Activated naive CD8-positive, alpha-beta T cell (primary cell): ENCODE measurements around the gene ATXN7L1.

Source experiments
- H3K27ac Mint-ChIP-seq: one replicate; pipeline ENCODE4 v1.8.0; 2021; ENCODE audit warnings: mixed read lengths
- H3K27me3 Mint-ChIP-seq: one replicate; pipeline ENCODE4 v1.8.0; 2021; ENCODE audit warnings: mixed read lengths
- H3K36me3 Mint-ChIP-seq: one replicate; pipeline ENCODE4 v1.8.0; 2021; ENCODE audit warnings: mixed read lengths
- H3K4me1 Mint-ChIP-seq: one replicate; pipeline ENCODE4 v1.8.0; 2021; ENCODE audit warnings: low read depth, mixed read lengths
- H3K4me3 Mint-ChIP-seq: one replicate; pipeline ENCODE4 v1.8.0; 2021; ENCODE audit warnings: mild to moderate bottlenecking, mixed read lengths
- H3K9me3 Mint-ChIP-seq: one replicate; pipeline ENCODE4 v1.8.0; 2021; ENCODE audit warnings: low read depth, mixed read lengths

ATXN7L1 gene

GRCh38 chr7:105878746-105879605, 2.6 kb upstream of the ATXN7L1 start:
- H3K9me3 Mint-ChIP-seq, result no peaks in the 10 kb centered on the region
- peaks cover 61% of the 10 kb centered on the region for H3K4me1 Mint-ChIP-seq
- H3K27ac Mint-ChIP-seq, result no peak overlapping the region
- H3K27me3 Mint-ChIP-seq, result no peaks in the 10 kb centered on the region
- peak overlapping the region; percentile 88 for H3K4me3 Mint-ChIP-seq
- H3K36me3 Mint-ChIP-seq, result no peaks in the 10 kb centered on the region

GRCh38 chr7:105877736-105878135, 1.3 kb upstream of the ATXN7L1 start:
- H3K4me3 Mint-ChIP-seq, result peak overlapping the region; percentile 88
- H3K27me3 Mint-ChIP-seq, result no peaks in the 10 kb centered on the region
- no peaks in the 10 kb centered on the region for H3K36me3 Mint-ChIP-seq
- peak overlapping the region; percentile 35 for H3K27ac Mint-ChIP-seq
- H3K4me1 Mint-ChIP-seq, result peaks cover 61% of the 10 kb centered on the region
- H3K9me3 Mint-ChIP-seq, result no peaks in the 10 kb centered on the region

GRCh38 chr7:105876964-105877601, 684 bp upstream of the ATXN7L1 start:
- Mint-ChIP-seq H3K36me3 (peaks cover 5% of the 10 kb centered on the region), H3K27ac (peak overlapping the region; percentile 70), H3K4me1 (peaks cover 65% of the 10 kb centered on the region), H3K9me3 (no peaks in the 10 kb centered on the region), H3K27me3 (no peaks in the 10 kb centered on the region), H3K4me3 (peak overlapping the region; percentile 88)

GRCh38 chr7:105875505-105875904, 894 bp downstream of the ATXN7L1 start:
- H3K4me3 Mint-ChIP-seq, result peak overlapping the region; percentile 97
- no peaks in the 10 kb centered on the region for H3K9me3 Mint-ChIP-seq
- peaks cover 62% of the 10 kb centered on the region for H3K4me1 Mint-ChIP-seq
- H3K27me3 Mint-ChIP-seq, result no peaks in the 10 kb centered on the region
- H3K27ac Mint-ChIP-seq, result peak overlapping the region; percentile 88
- peaks cover 5% of the 10 kb centered on the region for H3K36me3 Mint-ChIP-seq

GRCh38 chr7:105874055-105874454, 2.3 kb downstream of the ATXN7L1 start:
- Mint-ChIP-seq H3K27me3 (no peaks in the 10 kb centered on the region), H3K9me3 (no peaks in the 10 kb centered on the region), H3K4me1 (peaks cover 50% of the 10 kb centered on the region), H3K4me3 (peak overlapping the region; percentile 20), H3K36me3 (peaks cover 9% of the 10 kb centered on the region), H3K27ac (no peak overlapping the region)

GRCh38 chr7:105872491-105872890, 3.9 kb downstream of the ATXN7L1 start:
- peaks cover 10% of the 10 kb centered on the region for H3K36me3 Mint-ChIP-seq
- H3K9me3 Mint-ChIP-seq, result no peaks in the 10 kb centered on the region
- no peaks in the 10 kb centered on the region for H3K27me3 Mint-ChIP-seq
- no peak overlapping the region for H3K4me3 Mint-ChIP-seq
- peaks cover 35% of the 10 kb centered on the region for H3K4me1 Mint-ChIP-seq
- H3K27ac Mint-ChIP-seq, result no peak overlapping the region

- Mint-ChIP-seq H3K27me3 (no peaks in the 10 kb centered on the region), H3K9me3 (no peaks in the 10 kb centered on the region), H3K4me1 (peaks cover 28% of the 10 kb centered on the region), H3K4me3 (no peak overlapping the region), H3K36me3 (peaks cover 11% of the 10 kb centered on the region), H3K27ac (no peak overlapping the region)
These were observed 5.3 kb downstream of the ATXN7L1 start for GRCh38 chr7:105871142-105871541.

- no peak overlapping the region for H3K4me3 Mint-ChIP-seq
- H3K9me3 Mint-ChIP-seq, result no peaks in the 10 kb centered on the region
- H3K36me3 Mint-ChIP-seq, result peaks cover 13% of the 10 kb centered on the region
- H3K27me3 Mint-ChIP-seq, result no peaks in the 10 kb centered on the region
- H3K4me1 Mint-ChIP-seq, result no peaks in the 10 kb centered on the region
- no peak overlapping the region for H3K27ac Mint-ChIP-seq
These were observed 10.1 kb downstream of the ATXN7L1 start for GRCh38 chr7:105866102-105866801.

- no peak overlapping the region for H3K27ac Mint-ChIP-seq
- H3K4me1 Mint-ChIP-seq, result peaks cover 6% of the 10 kb centered on the region
- no peak overlapping the region for H3K4me3 Mint-ChIP-seq
- peaks cover 8% of the 10 kb centered on the region for H3K36me3 Mint-ChIP-seq
- no peaks in the 10 kb centered on the region for H3K27me3 Mint-ChIP-seq
- H3K9me3 Mint-ChIP-seq, result no peaks in the 10 kb centered on the region
These were observed 12.5 kb downstream of the ATXN7L1 start for GRCh38 chr7:105863876-105864275.

- Mint-ChIP-seq H3K27me3 (no peaks in the 10 kb centered on the region), H3K27ac (no peak overlapping the region), H3K4me3 (no peak overlapping the region), H3K9me3 (no peaks in the 10 kb centered on the region), H3K4me1 (peaks cover 16% of the 10 kb centered on the region), H3K36me3 (peaks cover 8% of the 10 kb centered on the region)
These were observed 13.6 kb downstream of the ATXN7L1 start for GRCh38 chr7:105862770-105863169.

GRCh38 chr7:105862276-105862675, 14.1 kb downstream of the ATXN7L1 start:
- Mint-ChIP-seq H3K4me3 (no peak overlapping the region), H3K9me3 (no peaks in the 10 kb centered on the region), H3K27ac (peak overlapping the region; percentile 41), H3K4me1 (peaks cover 21% of the 10 kb centered on the region), H3K27me3 (no peaks in the 10 kb centered on the region), H3K36me3 (peaks cover 8% of the 10 kb centered on the region)

GRCh38 chr7:105861224-105861623, 15.2 kb downstream of the ATXN7L1 start:
- Mint-ChIP-seq H3K4me1 (peaks cover 29% of the 10 kb centered on the region), H3K36me3 (peaks cover 7% of the 10 kb centered on the region), H3K4me3 (no peak overlapping the region), H3K9me3 (no peaks in the 10 kb centered on the region), H3K27ac (no peak overlapping the region), H3K27me3 (no peaks in the 10 kb centered on the region)

GRCh38 chr7:105860793-105861192, 15.6 kb downstream of the ATXN7L1 start:
- Mint-ChIP-seq H3K4me3 (no peak overlapping the region), H3K36me3 (peaks cover 3% of the 10 kb centered on the region), H3K9me3 (no peaks in the 10 kb centered on the region), H3K27me3 (no peaks in the 10 kb centered on the region), H3K27ac (no peak overlapping the region), H3K4me1 (peaks cover 31% of the 10 kb centered on the region)

GRCh38 chr7:105857009-105857952, 19.1 kb downstream of the ATXN7L1 start:
- Mint-ChIP-seq H3K9me3 (no peaks in the 10 kb centered on the region), H3K36me3 (peaks cover 5% of the 10 kb centered on the region), H3K4me3 (peak overlapping the region; percentile 25), H3K27ac (no peak overlapping the region), H3K27me3 (no peaks in the 10 kb centered on the region), H3K4me1 (peaks cover 45% of the 10 kb centered on the region)
